IMR-90 (cell line): Measurements from ENCODE around the gene LAS1L.

Experiments
- POLR2A ChIP-seq: IDR thresholded peaks from 2 replicates; pipeline ENCODE4 v1.6.1; 2012; ENCODE audit warnings: mild to moderate bottlenecking, low read depth, low read length
- RAD21 ChIP-seq: IDR thresholded peaks from 2 replicates; pipeline ENCODE4 v1.6.1; 2012; ENCODE audit warnings: low read length, improper control_type of control experiment
- RCOR1 ChIP-seq: IDR thresholded peaks from 2 replicates; pipeline ENCODE4 v1.6.1; 2012; ENCODE audit warnings: mild to moderate bottlenecking, low read length, improper control_type of control experiment; ENCODE audit not compliant: insufficient replicate concordance
- RFX5 ChIP-seq: IDR thresholded peaks from 2 replicates; pipeline ENCODE4 v1.8.0; 2012; ENCODE audit warnings: low read depth, mild to moderate bottlenecking, low read length, moderate library complexity
- TF ChIP-seq, protein P1 (sequence below): conservative IDR thresholded peaks from 2 replicates; pipeline ENCODE4 v1.5.1; 2012; ENCODE audit warnings: mild to moderate bottlenecking, low read depth, low read length, improper control_type of control experiment

- TF ChIP-seq RAD21 = no peak
- no peak for TF ChIP-seq POLR2A
- TF ChIP-seq, protein P1, sequence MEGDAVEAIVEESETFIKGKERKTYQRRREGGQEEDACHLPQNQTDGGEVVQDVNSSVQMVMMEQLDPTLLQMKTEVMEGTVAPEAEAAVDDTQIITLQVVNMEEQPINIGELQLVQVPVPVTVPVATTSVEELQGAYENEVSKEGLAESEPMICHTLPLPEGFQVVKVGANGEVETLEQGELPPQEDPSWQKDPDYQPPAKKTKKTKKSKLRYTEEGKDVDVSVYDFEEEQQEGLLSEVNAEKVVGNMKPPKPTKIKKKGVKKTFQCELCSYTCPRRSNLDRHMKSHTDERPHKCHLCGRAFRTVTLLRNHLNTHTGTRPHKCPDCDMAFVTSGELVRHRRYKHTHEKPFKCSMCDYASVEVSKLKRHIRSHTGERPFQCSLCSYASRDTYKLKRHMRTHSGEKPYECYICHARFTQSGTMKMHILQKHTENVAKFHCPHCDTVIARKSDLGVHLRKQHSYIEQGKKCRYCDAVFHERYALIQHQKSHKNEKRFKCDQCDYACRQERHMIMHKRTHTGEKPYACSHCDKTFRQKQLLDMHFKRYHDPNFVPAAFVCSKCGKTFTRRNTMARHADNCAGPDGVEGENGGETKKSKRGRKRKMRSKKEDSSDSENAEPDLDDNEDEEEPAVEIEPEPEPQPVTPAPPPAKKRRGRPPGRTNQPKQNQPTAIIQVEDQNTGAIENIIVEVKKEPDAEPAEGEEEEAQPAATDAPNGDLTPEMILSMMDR = no peak
- no peak for TF ChIP-seq RFX5
- TF ChIP-seq RCOR1 = no peak
Observed at GRCh38 chrX:65493431-65493830, 41.2 kb downstream of the LAS1L start.
